GM12873 (cell line): ENCODE results near the gene OPCML.

Experiments
- CTCF ChIP-seq: IDR thresholded peaks from 2 replicates; pipeline ENCODE4 v1.5.1; 2012; ENCODE audit warnings: low read depth, mild to moderate bottlenecking, moderate library complexity, low read length, control low read depth; ENCODE audit not compliant: insufficient read depth; ENCODE audit errors: missing control alignments

The OPCML gene

GRCh38 chr11:132907651-132908413, 624.5 kb downstream of the OPCML start:
- TF ChIP-seq CTCF: no peak

- TF ChIP-seq CTCF: no peak
Observed at GRCh38 chr11:132904607-132905006, 627.7 kb downstream of the OPCML start.

GRCh38 chr11:132904091-132904490, 628.2 kb downstream of the OPCML start:
- TF ChIP-seq CTCF: no peak

- no peak for TF ChIP-seq CTCF
Observed at GRCh38 chr11:132901638-132902471, 630.4 kb downstream of the OPCML start.

GRCh38 chr11:132898676-132899075, 633.6 kb downstream of the OPCML start:
- no peak for TF ChIP-seq CTCF

GRCh38 chr11:132898021-132898420, 634.3 kb downstream of the OPCML start:
- TF ChIP-seq CTCF: no peak

GRCh38 chr11:132895340-132895739, 637.0 kb downstream of the OPCML start:
- TF ChIP-seq CTCF: no peak
